ENCODE results near the gene DZIP1L. TPM values are rescaled to one million over a fixed set of nuclear protein-coding genes. Genes with fewer than 3 reads are reported as not detected.

Gene DZIP1L
- total RNA-seq, 1 donor from 2014 or later = 23.0 TPM

DNA sequence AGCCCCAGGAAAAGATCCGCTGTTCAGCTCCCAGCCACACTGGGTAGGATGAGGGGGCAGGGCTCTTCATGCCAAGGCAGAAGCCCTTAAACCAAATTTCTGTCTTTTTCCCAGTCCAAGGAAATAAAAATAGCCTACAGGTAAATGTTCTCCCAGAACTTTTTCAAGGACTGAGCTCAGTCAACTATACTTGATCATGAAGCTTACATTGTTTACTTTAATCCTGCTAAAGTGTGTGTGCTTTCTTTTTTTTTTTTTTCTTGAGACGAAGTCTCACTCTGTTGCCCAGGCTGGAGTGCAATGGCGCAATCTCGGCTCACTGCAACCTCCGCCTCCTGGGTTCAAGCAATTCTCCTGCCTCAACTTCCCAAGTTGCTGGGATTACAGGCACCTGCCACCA lies 87.6 kb downstream of the DZIP1L start:
- H3K4me3 Mint-ChIP-seq (ENCODE audit: unreplicated experiment) = no peak overlapping the region
- H3K27ac Mint-ChIP-seq (ENCODE audit: unreplicated experiment) = no peak overlapping the region
- no peaks in the 10 kb centered on the region for H3K27me3 Mint-ChIP-seq (ENCODE audit: low read depth)
- no peaks in the 10 kb centered on the region for H3K9me3 Mint-ChIP-seq (ENCODE audit: low read depth)
- H3K4me1 Mint-ChIP-seq (ENCODE audit: low read depth) = no peaks in the 10 kb centered on the region
- DNase-seq (ENCODE audit: low spot score) = no peak
- H3K36me3 Mint-ChIP-seq (ENCODE audit: low read depth) = peaks cover 23% of the 10 kb centered on the region
- TF ChIP-seq, protein P1, sequence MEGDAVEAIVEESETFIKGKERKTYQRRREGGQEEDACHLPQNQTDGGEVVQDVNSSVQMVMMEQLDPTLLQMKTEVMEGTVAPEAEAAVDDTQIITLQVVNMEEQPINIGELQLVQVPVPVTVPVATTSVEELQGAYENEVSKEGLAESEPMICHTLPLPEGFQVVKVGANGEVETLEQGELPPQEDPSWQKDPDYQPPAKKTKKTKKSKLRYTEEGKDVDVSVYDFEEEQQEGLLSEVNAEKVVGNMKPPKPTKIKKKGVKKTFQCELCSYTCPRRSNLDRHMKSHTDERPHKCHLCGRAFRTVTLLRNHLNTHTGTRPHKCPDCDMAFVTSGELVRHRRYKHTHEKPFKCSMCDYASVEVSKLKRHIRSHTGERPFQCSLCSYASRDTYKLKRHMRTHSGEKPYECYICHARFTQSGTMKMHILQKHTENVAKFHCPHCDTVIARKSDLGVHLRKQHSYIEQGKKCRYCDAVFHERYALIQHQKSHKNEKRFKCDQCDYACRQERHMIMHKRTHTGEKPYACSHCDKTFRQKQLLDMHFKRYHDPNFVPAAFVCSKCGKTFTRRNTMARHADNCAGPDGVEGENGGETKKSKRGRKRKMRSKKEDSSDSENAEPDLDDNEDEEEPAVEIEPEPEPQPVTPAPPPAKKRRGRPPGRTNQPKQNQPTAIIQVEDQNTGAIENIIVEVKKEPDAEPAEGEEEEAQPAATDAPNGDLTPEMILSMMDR (IDR thresholded peaks at IDR 0.05) = no peak

DNA sequence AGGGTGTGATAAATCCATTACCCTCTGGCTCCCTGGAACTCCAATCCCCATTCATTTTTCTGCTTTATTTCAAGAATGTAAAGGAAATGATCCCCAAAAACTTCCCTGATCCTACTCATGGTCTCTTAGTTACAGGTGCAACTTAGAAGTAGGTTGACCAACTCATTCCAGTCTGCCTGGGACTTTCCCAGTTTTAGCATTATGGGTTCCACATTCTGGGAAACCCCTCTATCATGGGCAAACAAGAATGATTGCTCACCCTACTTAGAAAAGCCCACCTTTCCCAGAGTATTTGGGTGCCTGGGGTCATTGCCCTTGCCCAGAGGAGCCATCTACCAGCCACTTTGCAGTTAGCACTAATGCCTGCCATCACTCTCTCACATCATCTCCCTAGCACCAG lies 89.9 kb downstream of the DZIP1L start:
- Mint-ChIP-seq H3K36me3 (ENCODE audit: low read depth) (peaks cover 21% of the 10 kb centered on the region), H3K4me1 (ENCODE audit: low read depth) (no peaks in the 10 kb centered on the region)
- TF ChIP-seq, protein P1 (IDR thresholded peaks at IDR 0.05) = no peak

DNA sequence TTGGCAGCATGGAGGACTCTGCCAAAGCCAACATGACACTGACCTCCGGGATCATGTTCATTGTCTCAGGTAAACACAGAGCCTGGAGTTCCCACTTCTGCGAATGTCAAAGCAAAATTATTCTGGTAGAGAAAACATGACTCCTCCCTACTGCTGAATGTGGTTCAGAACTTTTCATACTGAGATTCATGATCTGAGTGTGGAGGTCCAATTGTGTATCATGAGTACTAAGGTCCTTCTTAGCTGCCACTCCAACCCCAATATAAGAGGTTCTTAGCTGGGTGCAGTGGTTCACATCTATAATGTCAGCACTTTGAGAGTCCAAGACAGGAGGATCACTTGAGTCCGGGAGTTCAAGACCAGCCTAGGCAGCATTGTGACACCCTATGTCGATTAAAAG lies 91.7 kb downstream of the DZIP1L start:
- no peaks in the 10 kb centered on the region for H3K4me1 Mint-ChIP-seq (ENCODE audit: low read depth)
- no peak for DNase-seq (ENCODE audit: low spot score)
- H3K27ac Mint-ChIP-seq (ENCODE audit: unreplicated experiment) = no peak overlapping the region
- no peaks in the 10 kb centered on the region for H3K9me3 Mint-ChIP-seq (ENCODE audit: low read depth)
- TF ChIP-seq, protein P1 (IDR thresholded peaks at IDR 0.05) = no peak
- H3K36me3 Mint-ChIP-seq (ENCODE audit: low read depth) = peaks cover 22% of the 10 kb centered on the region
- no peak overlapping the region for H3K4me3 Mint-ChIP-seq (ENCODE audit: unreplicated experiment)
- no peaks in the 10 kb centered on the region for H3K27me3 Mint-ChIP-seq (ENCODE audit: low read depth)

More for the DNA sequence above, 89.9 kb downstream of the DZIP1L start:
- no peak overlapping the region for H3K27ac Mint-ChIP-seq (ENCODE audit: unreplicated experiment)
- H3K9me3 Mint-ChIP-seq (ENCODE audit: low read depth) = no peaks in the 10 kb centered on the region
- DNase-seq (ENCODE audit: low spot score) = no peak
- no peak overlapping the region for H3K4me3 Mint-ChIP-seq (ENCODE audit: unreplicated experiment)
- H3K27me3 Mint-ChIP-seq (ENCODE audit: low read depth) = no peaks in the 10 kb centered on the region

DNA sequence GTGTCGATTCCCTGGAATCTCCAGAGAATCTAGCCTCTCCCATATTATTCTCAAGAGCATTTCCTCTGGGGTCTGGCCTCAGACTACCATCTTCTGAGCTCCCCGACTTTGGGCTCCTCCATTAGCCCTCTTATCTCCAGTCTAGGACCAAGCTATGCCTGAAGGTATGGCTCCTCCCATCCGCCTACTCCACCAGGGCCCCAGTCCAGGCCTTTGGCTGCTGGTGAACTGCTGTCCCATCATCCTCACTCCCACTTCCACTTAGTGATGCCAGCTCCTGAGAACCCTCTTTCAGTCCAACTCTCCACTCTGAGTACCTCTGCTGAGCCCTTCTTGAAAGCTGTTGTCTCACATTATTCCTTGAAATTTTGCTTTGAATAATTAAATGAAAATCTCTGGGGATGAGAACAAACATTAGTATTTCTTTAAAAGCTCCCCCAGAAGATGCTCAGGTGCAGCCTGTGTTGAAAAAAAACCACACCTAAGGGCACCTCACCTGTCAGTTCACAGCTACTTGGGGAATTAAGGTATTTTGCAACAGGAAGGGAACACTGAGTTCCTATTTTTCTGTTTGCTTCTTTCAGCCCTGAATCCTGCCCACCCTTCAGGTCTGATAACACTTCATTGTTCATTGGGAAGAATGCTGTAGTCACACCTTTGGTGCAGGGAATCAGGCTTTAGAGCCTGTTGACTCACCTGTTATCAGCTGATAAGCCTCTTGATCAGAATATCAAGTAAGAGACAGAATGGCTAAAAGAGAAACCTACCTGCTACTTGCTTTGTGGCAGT lies 95.9 kb downstream of the DZIP1L start:
- TF ChIP-seq, protein P1 (IDR thresholded peaks at IDR 0.05) = no peak
- H3K36me3 Mint-ChIP-seq (ENCODE audit: low read depth) = peaks cover 15% of the 10 kb centered on the region
- no peaks in the 10 kb centered on the region for H3K9me3 Mint-ChIP-seq (ENCODE audit: low read depth)
- DNase-seq (ENCODE audit: low spot score) = no peak
- H3K4me3 Mint-ChIP-seq (ENCODE audit: unreplicated experiment) = no peak overlapping the region
- no peaks in the 10 kb centered on the region for H3K27me3 Mint-ChIP-seq (ENCODE audit: low read depth)
- no peak overlapping the region for H3K27ac Mint-ChIP-seq (ENCODE audit: unreplicated experiment)
- no peaks in the 10 kb centered on the region for H3K4me1 Mint-ChIP-seq (ENCODE audit: low read depth)

DNA sequence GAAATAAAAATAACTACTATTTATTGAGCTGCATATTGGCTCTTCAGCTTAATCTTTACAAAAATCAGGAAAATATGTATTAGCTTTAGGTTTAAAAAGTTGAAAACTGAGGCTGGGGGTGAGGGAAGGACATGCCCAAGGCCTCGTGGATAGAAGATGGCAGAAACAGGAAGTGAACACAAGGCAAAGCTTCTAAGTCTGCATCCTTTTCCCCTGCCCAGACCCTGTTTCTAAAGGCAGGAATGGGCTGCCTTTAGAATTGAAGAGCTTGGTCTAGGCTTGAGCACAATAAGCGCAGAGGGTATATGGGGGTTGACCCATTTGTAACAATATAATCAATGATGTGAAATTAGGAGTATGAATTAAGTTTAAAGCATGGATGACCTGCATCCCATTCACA lies 99.3 kb downstream of the DZIP1L start:
- Mint-ChIP-seq H3K27ac (ENCODE audit: unreplicated experiment) (no peak overlapping the region), H3K27me3 (ENCODE audit: low read depth) (no peaks in the 10 kb centered on the region), H3K36me3 (ENCODE audit: low read depth) (peaks cover 15% of the 10 kb centered on the region), H3K4me1 (ENCODE audit: low read depth) (no peaks in the 10 kb centered on the region), H3K9me3 (ENCODE audit: low read depth) (no peaks in the 10 kb centered on the region), H3K4me3 (ENCODE audit: unreplicated experiment) (no peak overlapping the region)
- TF ChIP-seq, protein P1 (IDR thresholded peaks at IDR 0.05) = no peak
- DNase-seq (ENCODE audit: low spot score) = no peak
